22Rv1 (cell line): ENCODE results near the gene SLC13A4.

ENCODE experiments used
- CTCF ChIP-seq: fragments of 450-650 bp; IDR thresholded peaks from 2 replicates; pipeline ENCODE4 v1.5.1; 2017; ENCODE audit warnings: mild to moderate bottlenecking
- ZFX ChIP-seq: fragments of 450-650 bp; IDR thresholded peaks from 2 replicates; pipeline ENCODE4 v1.6.1; 2017; ENCODE audit warnings: antibody characterized with exemption, borderline replicate concordance

GRCh38 chr7:135712182-135712782 is 15.7 kb downstream of the SLC13A4 start:
- TF ChIP-seq ZFX (no peak), CTCF (no peak)
